Activated CD8-positive, alpha-beta memory T cell treated with anti-CD3 and anti-CD28 coated beads, Interleukin-2, amount 50 U/mL, for 48 hours (primary cell): Measurements from ENCODE around the gene PLK3.

Source experiments
- DNase-seq: peaks from one replicate; pipeline ENCODE4 v3.0.0-alpha.2; 2020

The PLK3 gene

GRCh38 chr1:44788120-44788860 lies 11.9 kb upstream of the PLK3 start, which contains the start of gene BEST4:
Gene BEST4, minus strand, starts transcription at chr1:44788170. Its CDS starts 465 bp downstream, at chr1:44787705.
- no peak for DNase-seq

GRCh38 chr1:44790968-44791801 lies 9.0 kb upstream of the PLK3 start:
- DNase-seq, result no peak

- DNase-seq, result peak; percentile 43
These were observed 7.3 kb upstream of the PLK3 start for GRCh38 chr1:44792736-44793502.

- DNase-seq, result peak; percentile 47
These were observed 2.3 kb upstream of the PLK3 start for GRCh38 chr1:44797886-44798285.

DNA sequence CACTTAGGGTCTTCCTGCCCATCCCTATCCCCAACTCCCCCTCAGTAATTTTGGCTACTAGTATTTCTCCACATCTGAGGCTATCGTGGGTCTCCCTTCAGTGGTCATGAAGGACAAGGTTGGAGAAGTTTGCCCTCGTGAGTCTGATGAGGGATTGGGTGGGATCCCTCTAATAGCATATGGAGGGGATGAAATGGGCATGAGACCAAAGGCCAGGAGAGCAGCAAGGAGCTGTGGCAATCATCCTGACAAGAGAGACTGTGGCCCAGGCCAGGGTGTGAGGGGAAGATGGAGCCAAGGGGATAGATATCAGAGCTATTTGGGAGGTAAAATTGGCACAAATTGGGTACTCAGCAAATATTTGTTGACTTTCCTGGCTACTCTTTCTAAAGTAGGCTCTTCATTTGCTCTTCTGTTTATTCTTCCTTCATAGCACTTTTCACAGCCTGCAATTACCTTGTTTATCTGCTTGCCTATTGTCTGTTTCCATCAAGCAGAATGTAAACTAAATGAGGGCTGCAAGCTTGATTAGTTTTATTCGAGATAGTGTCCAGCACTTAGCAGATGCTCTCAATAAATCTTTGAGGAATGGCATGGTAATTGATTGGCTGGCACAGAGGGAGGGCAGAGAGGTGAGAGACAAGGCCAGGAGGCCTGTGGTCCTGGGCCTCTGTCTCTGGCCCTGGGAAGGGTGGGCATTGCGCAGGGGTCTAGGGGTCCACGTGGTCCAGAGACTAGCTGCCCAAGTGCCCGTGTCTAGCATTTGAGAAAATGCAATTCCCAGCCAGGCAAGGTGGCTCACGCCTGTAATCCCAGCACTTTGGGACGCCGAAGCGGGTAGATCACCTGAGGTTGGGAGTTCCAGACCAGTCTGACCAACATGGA lies 1.5 kb upstream of the PLK3 start:
- peak; percentile 53 for DNase-seq

GRCh38 chr1:44801491-44802305 lies 1.5 kb downstream of the PLK3 start:
- peak; percentile 67 for DNase-seq

DNA sequence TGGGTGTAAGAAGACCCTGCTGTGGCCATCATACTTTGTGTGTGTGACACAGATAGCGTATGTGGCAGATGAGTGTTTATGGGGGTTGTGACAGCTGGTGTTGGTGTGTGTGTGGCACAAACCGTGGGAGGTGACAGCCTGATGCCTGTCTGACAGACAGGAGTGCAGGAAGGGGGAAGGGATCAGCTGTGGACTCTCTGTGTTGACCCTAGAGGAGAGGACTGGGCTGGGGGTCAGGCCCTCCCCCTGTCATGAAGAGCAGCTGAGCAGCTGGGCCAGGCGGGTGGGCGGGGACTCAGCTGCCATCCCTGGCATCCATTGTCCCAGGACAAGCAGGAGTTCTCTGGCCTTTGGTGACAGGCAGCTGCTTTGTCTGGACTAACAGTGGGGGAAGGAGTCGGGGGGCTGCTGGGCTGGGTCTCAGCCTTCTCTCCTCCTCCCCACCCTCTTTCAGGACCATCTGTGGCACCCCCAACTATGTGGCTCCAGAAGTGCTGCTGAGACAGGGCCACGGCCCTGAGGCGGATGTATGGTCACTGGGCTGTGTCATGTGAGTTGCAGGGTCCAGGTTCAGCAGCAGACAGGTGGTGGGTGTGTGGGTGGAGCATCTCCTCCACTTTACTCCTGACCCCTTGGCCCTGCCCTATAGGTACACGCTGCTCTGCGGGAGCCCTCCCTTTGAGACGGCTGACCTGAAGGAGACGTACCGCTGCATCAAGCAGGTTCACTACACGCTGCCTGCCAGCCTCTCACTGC lies 2.3 kb downstream of the PLK3 start:
- DNase-seq, result peak; percentile 58

DNA sequence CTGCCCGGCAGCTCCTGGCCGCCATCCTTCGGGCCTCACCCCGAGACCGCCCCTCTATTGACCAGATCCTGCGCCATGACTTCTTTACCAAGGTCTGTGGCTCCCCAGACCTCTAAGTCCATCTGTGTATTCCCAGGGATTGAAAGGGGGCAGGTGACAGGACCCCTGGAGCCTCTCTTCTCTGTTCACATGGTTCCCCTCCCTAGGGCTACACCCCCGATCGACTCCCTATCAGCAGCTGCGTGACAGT lies 2.8 kb downstream of the PLK3 start:
- DNase-seq, result no peak

- peak; percentile 53 for DNase-seq
These were observed 3.3 kb downstream of the PLK3 start for GRCh38 chr1:44803312-44804095.

DNA sequence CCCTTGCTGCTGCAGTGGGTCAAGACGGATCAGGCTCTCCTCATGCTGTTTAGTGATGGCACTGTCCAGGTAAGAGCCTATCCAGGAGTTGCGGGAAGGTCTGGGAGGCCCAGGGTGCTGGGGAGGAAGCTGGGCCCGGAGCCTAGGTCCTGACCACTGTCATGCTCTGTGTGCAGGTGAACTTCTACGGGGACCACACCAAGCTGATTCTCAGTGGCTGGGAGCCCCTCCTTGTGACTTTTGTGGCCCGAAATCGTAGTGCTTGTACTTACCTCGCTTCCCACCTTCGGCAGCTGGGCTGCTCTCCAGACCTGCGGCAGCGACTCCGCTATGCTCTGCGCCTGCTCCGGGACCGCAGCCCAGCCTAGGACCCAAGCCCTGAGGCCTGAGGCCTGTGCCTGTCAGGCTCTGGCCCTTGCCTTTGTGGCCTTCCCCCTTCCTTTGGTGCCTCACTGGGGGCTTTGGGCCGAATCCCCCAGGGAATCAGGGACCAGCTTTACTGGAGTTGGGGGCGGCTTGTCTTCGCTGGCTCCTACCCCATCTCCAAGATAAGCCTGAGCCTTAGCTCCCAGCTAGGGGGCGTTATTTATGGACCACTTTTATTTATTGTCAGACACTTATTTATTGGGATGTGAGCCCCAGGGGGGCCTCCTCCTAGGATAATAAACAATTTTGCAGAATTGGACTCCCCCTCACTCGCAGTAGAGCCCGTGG lies 5.3 kb downstream of the PLK3 start:
- DNase-seq, result no peak

DNA sequence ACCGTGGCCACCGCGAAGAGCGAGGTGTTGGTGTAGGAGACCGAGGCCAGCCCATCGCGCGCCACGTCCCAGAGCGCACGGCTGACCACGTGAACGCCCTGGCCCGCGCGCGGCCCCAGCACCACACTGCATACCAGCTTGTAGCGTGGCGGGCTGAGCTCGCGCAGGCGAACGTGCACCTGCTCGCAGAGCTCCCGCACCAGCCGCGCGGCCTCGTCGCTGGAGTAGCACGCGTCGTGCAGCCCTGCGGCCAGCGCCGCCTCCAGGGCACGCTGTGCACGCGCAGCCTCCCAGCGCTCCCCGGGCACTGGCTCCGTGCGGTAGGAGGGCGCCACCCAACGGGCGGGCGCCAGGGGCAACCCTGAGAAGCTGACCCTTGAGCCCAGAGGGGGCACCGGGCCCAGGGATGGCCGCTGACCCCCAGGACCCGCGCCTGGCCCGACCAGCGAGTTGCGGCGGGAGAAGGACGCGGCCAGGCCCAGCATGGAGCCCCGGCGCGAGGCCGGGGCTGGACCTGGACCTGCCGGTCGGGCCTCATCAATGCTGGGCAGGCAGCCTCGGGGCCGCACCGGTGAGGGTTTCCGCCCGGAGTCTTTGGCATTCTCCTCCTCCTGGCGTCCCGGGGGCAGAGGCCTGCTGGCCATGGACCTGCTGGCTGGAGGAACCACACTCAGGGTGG lies 6.0 kb downstream of the PLK3 start:
- DNase-seq, result no peak

DNA sequence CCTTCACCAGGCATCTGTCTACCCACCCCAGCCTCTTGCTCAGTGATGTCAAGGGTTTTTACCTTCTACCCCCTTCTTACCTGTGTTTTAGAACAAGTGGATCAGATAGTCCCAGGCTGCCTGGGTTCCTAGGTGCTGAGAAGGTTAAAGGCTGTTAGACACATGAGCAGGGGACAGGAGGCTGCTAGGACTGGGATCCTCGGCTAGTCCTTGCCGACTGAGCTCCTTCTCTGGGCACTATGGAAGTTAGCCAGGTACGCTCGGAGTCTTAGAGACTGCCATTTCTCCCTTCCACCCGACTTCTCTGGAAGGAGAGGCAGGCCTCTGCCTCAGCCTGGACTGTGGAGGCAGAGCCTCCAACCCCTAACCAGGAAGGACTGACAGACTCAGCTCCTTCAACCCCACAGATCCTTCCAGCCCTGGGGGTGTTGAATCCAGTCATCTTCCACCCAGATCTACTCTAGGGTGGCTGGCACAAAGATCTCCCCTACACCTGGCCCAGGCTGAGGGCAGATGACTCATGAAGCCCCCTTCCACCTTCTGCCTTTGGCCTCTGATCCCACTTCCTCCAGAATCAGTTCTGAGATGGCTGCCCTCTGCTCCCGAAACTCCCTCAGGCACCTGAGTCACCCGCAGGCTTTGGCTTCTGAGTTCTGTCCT lies 6.7 kb downstream of the PLK3 start, which contains the start of gene DYNLT4:
DYNLT4 (minus strand) TSS at position 648 of the 660 bp plus-strand sequence. CDS start 683 bp downstream, outside the sequence.
- no peak for DNase-seq

DNA sequence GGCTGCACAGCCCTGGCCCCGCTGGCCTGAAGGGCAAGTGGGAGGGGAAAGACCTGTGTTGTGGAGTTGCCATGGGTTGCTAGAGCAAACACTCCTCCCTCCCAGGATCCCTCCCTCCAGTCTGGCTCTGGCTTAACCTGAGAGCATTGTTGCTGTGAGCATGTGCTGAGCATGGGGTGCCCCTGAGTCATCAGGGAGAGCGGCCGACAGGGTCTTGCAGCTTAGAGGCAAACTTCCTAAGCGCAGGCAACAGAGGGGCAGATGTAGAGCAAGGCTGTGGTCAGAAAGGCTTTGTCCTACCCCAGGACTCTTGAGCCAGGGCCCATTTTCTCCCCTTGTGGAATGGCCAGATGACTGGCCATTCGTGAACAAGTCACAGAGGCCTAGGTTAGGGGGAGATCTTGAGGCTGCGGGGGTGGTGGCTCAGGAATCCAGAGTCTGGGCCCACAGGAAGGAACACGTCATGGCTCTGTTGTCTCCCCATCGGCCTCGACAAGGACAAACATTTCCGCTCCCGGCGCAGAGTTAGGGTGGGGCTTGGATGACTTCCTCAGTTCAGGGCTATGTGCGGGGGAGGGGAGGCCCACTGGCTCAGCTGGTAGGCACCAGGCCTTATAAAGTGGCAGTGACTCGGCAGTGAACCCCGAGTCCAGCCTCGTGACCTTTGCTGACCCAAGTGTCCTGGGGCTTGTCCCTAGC lies 7.3 kb downstream of the PLK3 start:
- peak; percentile 91 for DNase-seq

DNA sequence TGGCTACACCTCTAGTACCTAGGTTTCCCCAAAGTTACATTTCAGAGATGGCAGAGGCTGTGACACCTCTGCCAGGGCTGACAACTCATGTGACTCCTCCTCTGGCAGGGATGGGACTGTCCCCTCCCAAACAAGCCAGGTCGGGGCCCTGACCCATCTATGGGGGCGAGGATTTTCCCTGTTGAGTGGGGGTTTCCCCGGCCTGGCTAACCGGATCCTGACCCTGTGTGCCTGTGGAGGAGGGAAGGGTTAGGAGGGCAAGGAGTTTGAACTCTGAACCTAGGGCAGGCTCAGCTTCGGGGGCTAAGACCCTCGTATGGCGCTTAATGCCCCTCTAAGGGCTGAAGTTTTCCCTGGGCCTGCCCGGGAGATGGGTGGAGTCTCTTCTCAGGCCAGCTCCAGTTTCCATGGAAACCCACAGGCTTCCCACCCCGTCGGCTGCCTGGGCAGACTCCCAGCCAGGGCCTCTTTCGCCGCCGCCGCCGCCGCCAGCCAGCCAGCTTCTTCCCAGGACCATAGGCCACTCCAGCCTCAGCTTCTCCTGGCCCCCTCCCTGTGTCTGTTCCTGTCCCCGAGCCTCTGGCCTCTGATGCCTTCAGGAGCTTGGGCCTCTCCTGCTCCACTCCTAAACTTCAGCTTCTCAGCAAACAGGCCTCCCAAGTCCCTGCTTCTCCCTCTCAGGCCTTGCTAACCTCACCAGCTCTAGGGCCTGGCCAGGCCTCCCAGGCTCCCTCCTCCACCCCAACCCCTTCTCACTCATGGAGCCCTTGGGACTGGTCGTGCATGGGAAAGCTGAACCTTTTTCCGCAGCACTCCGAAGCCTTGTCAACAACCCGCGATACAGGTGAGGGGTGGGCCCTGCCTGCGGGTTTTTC lies 8.1 kb downstream of the PLK3 start, which contains the start of gene BTBD19:
BTBD19 (plus strand) TSS at position 461 of the 875 bp plus-strand sequence; CDS start at position 759, 298 bp downstream.
- peak; percentile 89 for DNase-seq

GRCh38 chr1:44808938-44809917 lies 9.1 kb downstream of the PLK3 start:
- DNase-seq, result peak; percentile 88
